DMS53 (cell line): ENCODE results near the gene SHISA5.

ENCODE experiments used
- DNase-seq: peaks from one replicate; lab custom pipeline; 2025; lab: John Stamatoyannopoulos, UW

SHISA5 gene

GRCh38 chr3:48431224-48432029 is 72.5 kb downstream of the SHISA5 start:
- no peak for DNase-seq

- no peak for DNase-seq
These were observed 73.3 kb downstream of the SHISA5 start for GRCh38 chr3:48430708-48431101.

DNA sequence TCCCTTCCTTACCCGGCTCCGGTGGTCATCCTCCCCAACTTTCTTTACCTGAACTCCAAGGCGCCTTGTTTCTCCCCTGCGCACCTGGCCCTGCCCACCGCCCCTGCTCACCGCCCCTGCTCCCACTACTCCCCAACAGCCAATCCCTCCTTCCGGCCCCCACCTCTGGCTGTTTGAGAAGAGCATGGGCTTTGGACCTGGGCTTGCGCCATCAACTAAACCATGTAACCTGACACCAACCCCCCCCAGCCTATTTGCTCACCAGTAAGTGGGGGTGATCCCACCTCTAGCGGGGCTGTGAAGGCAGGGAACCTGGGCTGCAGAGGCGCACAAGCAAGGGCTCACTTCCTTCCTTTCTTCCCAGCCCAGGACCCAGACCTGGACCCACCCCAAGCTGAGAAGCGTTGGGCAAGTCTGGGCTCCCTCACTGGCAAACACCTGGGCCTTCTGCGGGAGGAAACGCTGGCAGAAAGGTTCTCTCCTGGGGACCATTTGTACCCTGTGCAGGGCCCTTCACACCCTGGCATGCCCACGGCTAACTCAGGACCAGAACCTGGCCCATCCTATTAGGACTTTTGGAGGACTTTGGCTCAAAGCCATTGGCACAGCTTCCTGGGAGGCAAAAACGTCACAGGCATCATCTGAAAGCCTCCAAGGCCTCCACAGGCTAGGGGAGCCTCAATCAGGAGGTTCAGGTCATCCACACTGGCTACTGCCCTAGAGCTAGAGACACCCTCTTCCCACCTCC is 73.8 kb downstream of the SHISA5 start, which contains the start of gene PLXNB1:
PLXNB1 (minus strand) TSS at position 127 of the 748 bp plus-strand sequence. CDS start 5,475 bp downstream, outside the sequence.
- peak; percentile 67 for DNase-seq

DNA sequence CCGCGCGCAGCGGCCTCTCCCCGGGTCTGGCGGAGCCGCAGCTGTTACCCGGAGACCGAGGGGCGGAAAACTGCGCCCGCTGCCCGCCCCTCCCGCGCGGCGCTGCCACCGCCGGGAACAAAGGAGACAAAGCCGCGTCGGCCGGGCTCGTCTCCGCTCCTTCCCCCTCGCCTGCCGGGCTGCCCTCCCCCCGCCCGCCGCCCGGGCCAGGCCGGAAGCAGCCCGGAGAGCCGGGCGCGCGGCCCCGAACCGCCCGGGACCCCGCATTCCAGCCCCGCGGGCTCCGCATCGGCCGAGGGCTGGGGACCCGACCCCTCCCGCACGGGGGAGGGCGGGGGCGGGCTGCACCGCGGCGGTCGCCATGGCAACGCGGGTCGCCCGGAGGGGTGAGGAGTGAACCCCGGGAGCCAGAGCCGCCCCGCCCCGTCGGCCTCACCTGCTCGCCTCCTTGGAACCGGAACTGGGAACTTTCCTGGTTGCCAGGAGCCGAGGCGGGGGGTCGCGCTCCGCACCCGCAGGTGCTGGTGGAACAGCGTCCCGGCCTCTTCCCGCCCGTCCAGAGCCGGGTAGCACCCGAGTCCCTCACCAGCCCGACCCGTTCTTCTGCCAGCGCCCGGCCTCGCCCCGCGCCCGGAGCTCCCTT is 74.5 kb downstream of the SHISA5 start:
- peak; percentile 74 for DNase-seq

DNA sequence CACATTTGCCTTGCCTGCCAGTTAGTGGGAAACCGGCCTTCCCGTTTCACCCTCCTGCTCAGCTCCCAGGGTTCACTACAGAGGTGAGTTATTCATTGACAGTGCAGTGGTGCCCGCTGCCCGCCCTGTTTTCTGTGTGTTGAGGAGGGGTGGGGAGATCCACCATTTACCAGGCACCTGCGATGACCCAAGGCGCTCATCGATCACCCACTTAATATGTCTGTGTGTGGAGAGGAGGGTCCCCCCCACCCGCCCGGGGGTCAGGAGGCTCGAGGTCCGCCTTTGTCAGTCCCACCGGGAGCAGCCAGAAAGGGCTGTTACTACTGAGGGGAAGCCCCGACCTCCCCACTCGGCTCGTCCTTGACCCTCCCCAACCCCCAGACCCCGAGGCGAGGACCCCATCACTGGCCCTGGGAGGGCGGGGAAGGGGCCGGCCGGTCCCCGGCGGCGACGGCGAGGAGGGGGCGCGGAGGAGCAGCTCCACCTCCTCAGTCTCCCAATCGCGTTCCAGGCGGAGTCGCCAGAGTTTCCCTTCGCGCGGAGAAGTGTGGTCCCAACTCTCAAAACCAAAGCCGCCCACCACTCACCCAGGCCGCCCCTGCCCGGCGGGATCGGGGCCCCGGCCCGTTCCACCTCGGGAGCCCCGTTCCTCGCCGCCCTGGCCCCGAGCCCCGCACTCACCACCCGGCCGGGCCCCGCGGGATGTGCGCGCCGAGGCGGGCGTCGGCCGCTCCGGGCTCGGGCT is 75.2 kb downstream of the SHISA5 start:
- peak; percentile 65 for DNase-seq

- no peak for DNase-seq
These were observed 75.8 kb downstream of the SHISA5 start for GRCh38 chr3:48428088-48428571.

- no peak for DNase-seq
These were observed 76.4 kb downstream of the SHISA5 start for GRCh38 chr3:48427630-48427962.

GRCh38 chr3:48426944-48427629 is 76.9 kb downstream of the SHISA5 start:
- peak; percentile 7 for DNase-seq

- no peak for DNase-seq
These were observed 77.5 kb downstream of the SHISA5 start for GRCh38 chr3:48426401-48426909.

GRCh38 chr3:48425281-48425812 is 78.6 kb downstream of the SHISA5 start:
- DNase-seq, result no peak

DNA sequence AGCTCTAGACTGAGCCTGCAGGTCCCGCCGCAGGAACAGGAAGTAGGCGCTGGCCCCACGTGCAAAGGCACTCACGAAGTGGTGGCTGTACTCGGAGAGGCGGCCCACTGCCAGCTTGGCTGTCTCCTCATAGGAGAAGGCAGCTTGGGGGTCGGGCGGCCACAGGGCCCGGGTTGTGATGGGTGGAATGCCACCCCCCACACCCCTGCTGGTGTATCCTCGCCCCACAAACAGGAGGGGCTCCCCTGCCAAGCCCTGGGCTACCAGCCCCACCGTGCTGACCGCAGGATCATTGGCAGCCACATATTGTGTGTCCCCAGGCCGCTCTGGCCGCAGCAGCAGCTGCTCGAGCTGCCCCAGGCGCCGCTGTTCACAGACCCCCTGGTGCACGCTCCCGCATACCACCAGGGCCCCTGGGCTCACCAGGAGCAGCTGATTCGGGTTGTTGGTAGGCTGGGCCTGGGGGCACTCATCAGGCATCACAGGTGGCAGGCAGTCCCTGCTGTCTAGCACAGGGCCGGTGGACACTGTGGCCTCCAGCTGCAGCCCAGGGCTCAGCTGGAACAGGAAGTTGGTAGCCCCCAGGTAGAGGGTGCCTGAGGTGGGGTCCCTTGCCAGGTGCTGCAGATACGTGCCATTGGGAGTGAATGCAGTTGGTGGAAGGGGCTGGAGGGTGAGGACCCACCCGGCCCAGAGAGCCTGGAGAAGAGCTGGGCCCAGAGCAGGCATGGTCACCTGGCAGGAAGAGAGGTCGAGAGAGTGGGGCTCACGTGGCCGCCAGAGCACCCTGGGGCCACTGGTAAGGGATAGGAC is 79.9 kb downstream of the SHISA5 start:
- DNase-seq, result no peak

GRCh38 chr3:48423241-48423882 is 80.6 kb downstream of the SHISA5 start:
- no peak for DNase-seq

DNA sequence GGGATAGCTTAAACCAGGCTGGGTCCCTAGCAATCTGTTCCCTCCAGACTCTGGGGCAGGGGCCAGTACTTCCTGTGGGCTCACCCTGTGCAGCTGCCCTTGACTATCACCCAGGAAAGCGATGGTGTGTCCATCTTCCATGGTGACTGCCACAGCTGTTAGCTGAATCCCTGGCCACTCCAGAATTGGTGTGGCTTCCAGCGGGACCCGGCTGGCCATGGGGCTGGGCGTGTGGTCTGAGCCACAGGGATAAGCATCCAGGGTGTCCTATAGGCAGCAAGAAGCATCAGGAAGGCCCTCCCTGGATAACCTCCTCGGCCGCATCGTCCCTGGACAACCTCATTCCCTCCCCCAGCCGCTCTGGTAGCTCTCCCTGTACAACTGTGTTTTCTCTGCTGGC is 81.3 kb downstream of the SHISA5 start:
- no peak for DNase-seq

- DNase-seq, result no peak
These were observed 81.7 kb downstream of the SHISA5 start for GRCh38 chr3:48422272-48422671.

GRCh38 chr3:48420561-48420960 is 83.4 kb downstream of the SHISA5 start:
- no peak for DNase-seq

- DNase-seq, result no peak
These were observed 84.4 kb downstream of the SHISA5 start for GRCh38 chr3:48419597-48419996.

- no peak for DNase-seq
These were observed 84.8 kb downstream of the SHISA5 start for GRCh38 chr3:48419149-48419548.

DNA sequence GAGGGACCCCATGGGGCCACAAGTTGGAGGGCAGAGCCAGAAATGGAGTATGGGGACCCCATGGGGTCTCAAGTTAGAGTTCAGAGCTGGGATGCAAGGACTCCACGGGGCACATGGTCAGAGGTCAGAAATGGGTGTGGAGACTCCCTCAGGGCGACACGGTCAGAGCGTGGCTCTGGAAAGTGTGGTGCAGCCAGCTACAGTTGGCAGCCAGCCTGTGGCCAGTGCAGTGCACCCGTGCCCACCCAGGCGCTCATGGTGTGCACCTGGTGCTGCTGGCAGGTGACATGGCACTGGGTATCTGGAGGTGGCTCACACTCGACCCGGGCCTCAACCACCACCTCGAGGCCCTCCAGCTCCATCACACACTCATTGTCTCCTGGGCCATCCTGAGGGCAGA is 85.3 kb downstream of the SHISA5 start:
- DNase-seq, result no peak

- DNase-seq, result no peak
These were observed 85.8 kb downstream of the SHISA5 start for GRCh38 chr3:48418140-48418539.
